ENCODE data around the gene EXOC3.
"Not testable (repeated sequence)": the region's sequence is repeated elsewhere in the genome, so short reads cannot be mapped to it uniquely, and the experiment has no call there.

EXOC3 gene

GRCh38 chr5:398475-399295, 44.3 kb upstream of the EXOC3 start:
- no peak for TF ChIP-seq CTCF (IDR thresholded peaks at IDR 0.05; ENCODE audit: extremely low read depth, missing control alignments)

GRCh38 chr5:399296-400281, 43.4 kb upstream of the EXOC3 start:
- peak; percentile 86 for DNase-seq (ENCODE audit: low spot score)
- TF ChIP-seq CTCF (IDR thresholded peaks at IDR 0.05; ENCODE audit: extremely low read depth, missing control alignments) = no peak

More at GRCh38 chr5:398475-399295, 44.3 kb upstream of the EXOC3 start:
- no peak for DNase-seq (ENCODE audit: low spot score)

GRCh38 chr5:400282-401145, 42.5 kb upstream of the EXOC3 start:
- TF ChIP-seq CTCF (IDR thresholded peaks at IDR 0.05; ENCODE audit: extremely low read depth, missing control alignments) = no peak

GRCh38 chr5:401146-402034, 41.6 kb upstream of the EXOC3 start:
- DNase-seq (ENCODE audit: low spot score) = peak; percentile 14
- TF ChIP-seq CTCF (IDR thresholded peaks at IDR 0.05; ENCODE audit: extremely low read depth, missing control alignments) = no peak

More at GRCh38 chr5:400282-401145, 42.5 kb upstream of the EXOC3 start:
- peak; percentile 18 for DNase-seq (ENCODE audit: low spot score)

- not testable (repeated sequence) for DNase-seq (ENCODE audit: low spot score)
Observed at GRCh38 chr5:402219-402614, 40.8 kb upstream of the EXOC3 start.

- DNase-seq (ENCODE audit: low spot score) = peak; percentile 74
- no peak for TF ChIP-seq CTCF (IDR thresholded peaks at IDR 0.05; ENCODE audit: extremely low read depth, missing control alignments)
Observed at GRCh38 chr5:402615-403359, 40.2 kb upstream of the EXOC3 start.
